Measurements from ENCODE around the gene GPC3.

DNA sequence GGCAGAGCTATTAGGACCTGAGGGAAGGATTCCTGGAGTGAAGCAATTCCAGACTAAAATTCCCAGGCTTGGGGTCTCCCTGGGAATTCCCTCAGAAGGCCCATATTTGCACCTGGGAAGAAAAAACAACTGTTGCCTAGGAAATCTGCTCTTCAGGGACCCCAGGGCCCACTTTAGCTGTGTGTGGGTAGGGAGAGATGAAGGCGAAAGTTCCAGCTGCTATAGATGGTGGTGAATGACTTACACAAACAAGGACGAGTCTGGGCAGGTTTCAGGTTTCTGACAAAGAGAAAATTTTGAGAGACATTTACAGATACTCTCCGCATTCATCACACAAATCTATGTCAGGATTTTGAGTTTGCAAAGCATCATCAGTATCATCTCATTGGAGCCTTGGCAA lies 126.1 kb downstream of the GPC3 start:
- TF ChIP-seq, protein P1, sequence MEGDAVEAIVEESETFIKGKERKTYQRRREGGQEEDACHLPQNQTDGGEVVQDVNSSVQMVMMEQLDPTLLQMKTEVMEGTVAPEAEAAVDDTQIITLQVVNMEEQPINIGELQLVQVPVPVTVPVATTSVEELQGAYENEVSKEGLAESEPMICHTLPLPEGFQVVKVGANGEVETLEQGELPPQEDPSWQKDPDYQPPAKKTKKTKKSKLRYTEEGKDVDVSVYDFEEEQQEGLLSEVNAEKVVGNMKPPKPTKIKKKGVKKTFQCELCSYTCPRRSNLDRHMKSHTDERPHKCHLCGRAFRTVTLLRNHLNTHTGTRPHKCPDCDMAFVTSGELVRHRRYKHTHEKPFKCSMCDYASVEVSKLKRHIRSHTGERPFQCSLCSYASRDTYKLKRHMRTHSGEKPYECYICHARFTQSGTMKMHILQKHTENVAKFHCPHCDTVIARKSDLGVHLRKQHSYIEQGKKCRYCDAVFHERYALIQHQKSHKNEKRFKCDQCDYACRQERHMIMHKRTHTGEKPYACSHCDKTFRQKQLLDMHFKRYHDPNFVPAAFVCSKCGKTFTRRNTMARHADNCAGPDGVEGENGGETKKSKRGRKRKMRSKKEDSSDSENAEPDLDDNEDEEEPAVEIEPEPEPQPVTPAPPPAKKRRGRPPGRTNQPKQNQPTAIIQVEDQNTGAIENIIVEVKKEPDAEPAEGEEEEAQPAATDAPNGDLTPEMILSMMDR (IDR thresholded peaks at IDR 0.05), result no peak
- TF ChIP-seq POLR2A (IDR thresholded peaks at IDR 0.05), result no peak
